HEK293 (cell line): ENCODE results near the gene RNF11.
A peak's percentile ranks its signal among the peaks of the same experiment; 100 is the strongest.

ENCODE experiments used
- CTCF ChIA-PET: fragments of 350-600 bp; formaldehyde crosslinking; extraction: SDS; loops from one replicate; lab custom pipeline; 2021; ENCODE audit warnings: antibody characterized with exemption; lab: Yijun Ruan, JAX
- POLR2A ChIA-PET: fragments of 300-600 bp; formaldehyde crosslinking; extraction: SDS; loops from one replicate; lab custom pipeline; 2020; ENCODE audit warnings: antibody characterized with exemption, inconsistent platforms; lab: Yijun Ruan, JAX
- H3K27ac ChIP-seq: fragments of 200-500 bp; sonication (Bioruptor generic); 2 replicates; pipeline ENCODE4 v1.5.1; 2014; ENCODE audit warnings: low read depth, low read length, control low read depth, inconsistent platforms; ENCODE audit errors: extremely low read depth
- H3K36me3 ChIP-seq, 2 experiments: fragments of 200-500 bp in 1 of 2; sonication (Bioruptor generic) in 1 of 2; 1 replicate in 1 of 2; 2 replicates in 1 of 2; pipeline ENCODE4 v1.5.1; 2014 to 2017; ENCODE audit warnings: inconsistent platforms in 2 of 2, low read length in 2 of 2; ENCODE audit not compliant: control insufficient read depth in 2 of 2, insufficient read depth in 1 of 2
- H3K4me1 ChIP-seq: fragments of 200-500 bp; sonication (Bioruptor generic); 2 replicates; pipeline ENCODE4 v1.5.1; 2014; ENCODE audit warnings: mild to moderate bottlenecking, low read length, inconsistent platforms; ENCODE audit not compliant: control insufficient read depth, insufficient read depth
- H3K4me3 ChIP-seq: 2 replicates; pipeline ENCODE4 v1.5.1; 2011; ENCODE audit warnings: low read depth, mild to moderate bottlenecking, control low read depth, low read length, moderate library complexity
- H3K9me3 ChIP-seq: fragments of 200-500 bp; sonication (Bioruptor generic); 2 replicates; pipeline ENCODE4 v1.5.1; 2014; ENCODE audit warnings: low read depth, low read length, inconsistent platforms; ENCODE audit not compliant: control insufficient read depth, insufficient read depth
- BCL11B ChIP-seq: fragments of 450-650 bp; formaldehyde crosslinking; IDR thresholded peaks from 2 replicates; pipeline ENCODE4 v1.5.1; 2016; ENCODE audit warnings: low read depth, missing biosample characterization, missing genetic modification characterization
- CTCF ChIP-seq: fragments of 450-650 bp; formaldehyde crosslinking; IDR thresholded peaks from 2 replicates; pipeline ENCODE4 v1.5.1; 2016; ENCODE audit warnings: missing biosample characterization, missing genetic modification characterization
- ELK4 ChIP-seq: IDR thresholded peaks from 2 replicates; pipeline ENCODE4 v1.6.1; 2011; ENCODE audit warnings: mild to moderate bottlenecking, low read depth, low read length, borderline replicate concordance
- HOXA7 ChIP-seq: sonication (generic); formaldehyde crosslinking; IDR thresholded peaks from 2 replicates; pipeline ENCODE4 v1.8.1; 2022; ENCODE audit warnings: missing genetic modification reagents, borderline replicate concordance
- KLF10 ChIP-seq: fragments of 450-650 bp; IDR thresholded peaks from 2 replicates; pipeline ENCODE4 v1.5.1; 2018; ENCODE audit warnings: missing biosample characterization, mild to moderate bottlenecking, missing genetic modification characterization
- MEIS1 ChIP-seq: sonication (generic); formaldehyde crosslinking; IDR thresholded peaks from 2 replicates; pipeline ENCODE4 v1.8.1; 2022; ENCODE audit warnings: missing genetic modification reagents, mild to moderate bottlenecking, borderline replicate concordance
- MZF1 ChIP-seq: fragments of 450-650 bp; formaldehyde crosslinking; IDR thresholded peaks from 2 replicates; pipeline ENCODE4 v1.5.1; 2017; ENCODE audit warnings: missing biosample characterization, missing genetic modification characterization, borderline replicate concordance
- YY1 ChIP-seq: fragments of 450-650 bp; formaldehyde crosslinking; IDR thresholded peaks from 2 replicates; pipeline ENCODE4 v1.5.1; 2018; ENCODE audit warnings: missing biosample characterization, missing genetic modification characterization
- ZBTB1 ChIP-seq: fragments of 450-650 bp; formaldehyde crosslinking; IDR thresholded peaks from 2 replicates; pipeline ENCODE4 v1.5.1; 2016; ENCODE audit warnings: missing biosample characterization, missing genetic modification characterization
- ZIC2 ChIP-seq: fragments of 450-650 bp; formaldehyde crosslinking; IDR thresholded peaks from 2 replicates; pipeline ENCODE4 v1.5.1; 2016; ENCODE audit warnings: missing biosample characterization, missing genetic modification characterization
- ZNF10 ChIP-seq: fragments of 450-650 bp; formaldehyde crosslinking; IDR thresholded peaks from 2 replicates; pipeline ENCODE4 v1.5.1; 2017; ENCODE audit warnings: missing biosample characterization, missing genetic modification characterization
- ZNF138 ChIP-seq: fragments of 450-650 bp; formaldehyde crosslinking; IDR thresholded peaks from 2 replicates; pipeline ENCODE4 v1.5.1; 2016; ENCODE audit warnings: missing biosample characterization, missing genetic modification characterization, borderline replicate concordance
- ZNF140 ChIP-seq: fragments of 450-650 bp; formaldehyde crosslinking; IDR thresholded peaks from 2 replicates; pipeline ENCODE4 v1.5.1; 2016; ENCODE audit warnings: missing biosample characterization, missing genetic modification characterization
- ZNF146 ChIP-seq: fragments of 450-650 bp; formaldehyde crosslinking; IDR thresholded peaks from 2 replicates; pipeline ENCODE4 v1.5.1; 2016; ENCODE audit warnings: missing biosample characterization, missing genetic modification characterization
- ZNF2 ChIP-seq: fragments of 450-650 bp; formaldehyde crosslinking; IDR thresholded peaks from 2 replicates; pipeline ENCODE4 v1.5.1; 2016; ENCODE audit warnings: missing biosample characterization, missing genetic modification characterization
- ZNF23 ChIP-seq: fragments of 450-650 bp; formaldehyde crosslinking; IDR thresholded peaks from 2 replicates; pipeline ENCODE4 v1.5.1; 2016; ENCODE audit warnings: missing biosample characterization, missing genetic modification characterization, borderline replicate concordance
- ZNF280C ChIP-seq: fragments of 450-650 bp; formaldehyde crosslinking; IDR thresholded peaks from 2 replicates; pipeline ENCODE4 v1.5.1; 2016; ENCODE audit warnings: missing biosample characterization, missing genetic modification characterization
- ZNF366 ChIP-seq: fragments of 450-650 bp; formaldehyde crosslinking; conservative IDR thresholded peaks from 2 replicates; pipeline ENCODE4 v1.5.1; 2016; ENCODE audit warnings: missing biosample characterization, missing genetic modification characterization
- ZNF449 ChIP-seq: fragments of 450-650 bp; formaldehyde crosslinking; IDR thresholded peaks from 2 replicates; pipeline ENCODE4 v1.5.1; 2017; ENCODE audit warnings: missing biosample characterization, mild to moderate bottlenecking, missing genetic modification characterization, moderate library complexity
- ZNF521 ChIP-seq: fragments of 450-650 bp; formaldehyde crosslinking; IDR thresholded peaks from 2 replicates; pipeline ENCODE4 v1.5.1; 2017; ENCODE audit warnings: missing biosample characterization, mild to moderate bottlenecking, missing genetic modification characterization
- ZNF654 ChIP-seq: fragments of 450-650 bp; formaldehyde crosslinking; IDR thresholded peaks from 2 replicates; pipeline ENCODE4 v1.5.1; 2016; ENCODE audit warnings: low read depth, missing biosample characterization, missing genetic modification characterization
- ZSCAN16 ChIP-seq: fragments of 450-650 bp; formaldehyde crosslinking; IDR thresholded peaks from 2 replicates; pipeline ENCODE4 v1.5.1; 2016; ENCODE audit warnings: missing biosample characterization, missing genetic modification characterization
- ZSCAN5A ChIP-seq: fragments of 450-650 bp; formaldehyde crosslinking; IDR thresholded peaks from 2 replicates; pipeline ENCODE4 v1.5.1; 2016; ENCODE audit warnings: missing biosample characterization, missing genetic modification characterization

The RNF11 gene

GRCh38 chr1:51188230-51188629 is 47.8 kb upstream of the RNF11 start:
- POLR2A ChIA-PET = interaction anchor here (0.6 to 0.7 kb wide), 2 partner anchors 172 to 820 kb away, joined by 3 to 4 read pairs; no protein-coding TSS in a partner anchor
- CTCF ChIA-PET = interaction anchor here (0.9 to 6.5 kb wide), 18 partner anchors 9 to 819 kb away, joined by 3 to 58 read pairs (median 6); no protein-coding TSS in a partner anchor
- Histone ChIP-seq H3K9me3 (no peaks in the 10 kb centered on the region), H3K4me3 (no peak overlapping the region), H3K27ac (no peak overlapping the region), H3K36me3 (no peaks in the 10 kb centered on the region), H3K4me1 (no peaks in the 10 kb centered on the region)
- no peak for TF ChIP-seq MZF1 (tag by site-specific recombination)
- TF ChIP-seq ZNF10 (tag by site-specific recombination) = no peak

GRCh38 chr1:51189421-51190073 is 46.5 kb upstream of the RNF11 start:
- Histone ChIP-seq H3K4me3 (no peak overlapping the region), H3K27ac (no peak overlapping the region), H3K9me3 (no peaks in the 10 kb centered on the region), H3K4me1 (no peaks in the 10 kb centered on the region), H3K36me3 (no peaks in the 10 kb centered on the region)
- ChIA-PET CTCF (interaction anchor here (0.6 to 6.5 kb wide), 46 partner anchors 10 to 821 kb away, joined by 3 to 58 read pairs (median 4); no protein-coding TSS in a partner anchor), POLR2A (interaction anchor here (0.6 to 1.0 kb wide), 2 partner anchors 118 to 221 kb away, joined by 3 to 4 read pairs; no protein-coding TSS in a partner anchor)
- TF ChIP-seq ZNF2 (tag by site-specific recombination) (0 out of 2 replicates have a peak, but pooled peaks have one; percentile 50), ZNF366 (tag by site-specific recombination) (0 out of 2 replicates have a peak, but pooled peaks have one; percentile 45), CTCF (peak; percentile 18; the same call in 1 of the 2 replicates), KLF10 (tag by site-specific recombination) (0 out of 2 replicates have a peak, but pooled peaks have one; percentile 19), ZNF654 (tag by site-specific recombination) (peak; percentile 86), ELK4 (no peak), ZNF138 (tag by site-specific recombination) (no peak)

GRCh38 chr1:51190961-51191360 is 45.1 kb upstream of the RNF11 start:
- Histone ChIP-seq H3K9me3 (no peaks in the 10 kb centered on the region), H3K4me3 (no peak overlapping the region), H3K4me1 (no peaks in the 10 kb centered on the region), H3K27ac (no peak overlapping the region), H3K36me3 (no peaks in the 10 kb centered on the region)
- ChIA-PET CTCF (interaction anchor here (0.6 to 6.5 kb wide), 23 partner anchors 8 to 842 kb away, joined by 3 to 58 read pairs (median 4); no protein-coding TSS in a partner anchor), POLR2A (no interaction called here)
- TF ChIP-seq YY1 (tag by site-specific recombination) = no peak
- TF ChIP-seq ZSCAN16 (tag by site-specific recombination) = no peak
- no peak for TF ChIP-seq ZNF521 (tag by site-specific recombination)
- no peak for TF ChIP-seq ZNF140
- TF ChIP-seq ZNF449 (tag by site-specific recombination) = no peak
- TF ChIP-seq HOXA7 (CRISPR knock-in tag) = no peak
- no peak for TF ChIP-seq ZNF280C
- TF ChIP-seq ZNF146 (tag by site-specific recombination) = no peak
- no peak for TF ChIP-seq MEIS1 (CRISPR knock-in tag)
- no peak for TF ChIP-seq ZSCAN5A (tag by site-specific recombination)
- TF ChIP-seq BCL11B = no peak
- no peak for TF ChIP-seq ZBTB1 (tag by site-specific recombination)
- no peak for TF ChIP-seq ZNF23 (tag by site-specific recombination)
- no peak for TF ChIP-seq ZIC2 (tag by site-specific recombination)
